ENCODE measurements around the gene TCF7L1.

Gene TCF7L1, protein sequence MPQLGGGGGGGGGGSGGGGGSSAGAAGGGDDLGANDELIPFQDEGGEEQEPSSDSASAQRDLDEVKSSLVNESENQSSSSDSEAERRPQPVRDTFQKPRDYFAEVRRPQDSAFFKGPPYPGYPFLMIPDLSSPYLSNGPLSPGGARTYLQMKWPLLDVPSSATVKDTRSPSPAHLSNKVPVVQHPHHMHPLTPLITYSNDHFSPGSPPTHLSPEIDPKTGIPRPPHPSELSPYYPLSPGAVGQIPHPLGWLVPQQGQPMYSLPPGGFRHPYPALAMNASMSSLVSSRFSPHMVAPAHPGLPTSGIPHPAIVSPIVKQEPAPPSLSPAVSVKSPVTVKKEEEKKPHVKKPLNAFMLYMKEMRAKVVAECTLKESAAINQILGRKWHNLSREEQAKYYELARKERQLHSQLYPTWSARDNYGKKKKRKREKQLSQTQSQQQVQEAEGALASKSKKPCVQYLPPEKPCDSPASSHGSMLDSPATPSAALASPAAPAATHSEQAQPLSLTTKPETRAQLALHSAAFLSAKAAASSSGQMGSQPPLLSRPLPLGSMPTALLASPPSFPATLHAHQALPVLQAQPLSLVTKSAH

DNA sequence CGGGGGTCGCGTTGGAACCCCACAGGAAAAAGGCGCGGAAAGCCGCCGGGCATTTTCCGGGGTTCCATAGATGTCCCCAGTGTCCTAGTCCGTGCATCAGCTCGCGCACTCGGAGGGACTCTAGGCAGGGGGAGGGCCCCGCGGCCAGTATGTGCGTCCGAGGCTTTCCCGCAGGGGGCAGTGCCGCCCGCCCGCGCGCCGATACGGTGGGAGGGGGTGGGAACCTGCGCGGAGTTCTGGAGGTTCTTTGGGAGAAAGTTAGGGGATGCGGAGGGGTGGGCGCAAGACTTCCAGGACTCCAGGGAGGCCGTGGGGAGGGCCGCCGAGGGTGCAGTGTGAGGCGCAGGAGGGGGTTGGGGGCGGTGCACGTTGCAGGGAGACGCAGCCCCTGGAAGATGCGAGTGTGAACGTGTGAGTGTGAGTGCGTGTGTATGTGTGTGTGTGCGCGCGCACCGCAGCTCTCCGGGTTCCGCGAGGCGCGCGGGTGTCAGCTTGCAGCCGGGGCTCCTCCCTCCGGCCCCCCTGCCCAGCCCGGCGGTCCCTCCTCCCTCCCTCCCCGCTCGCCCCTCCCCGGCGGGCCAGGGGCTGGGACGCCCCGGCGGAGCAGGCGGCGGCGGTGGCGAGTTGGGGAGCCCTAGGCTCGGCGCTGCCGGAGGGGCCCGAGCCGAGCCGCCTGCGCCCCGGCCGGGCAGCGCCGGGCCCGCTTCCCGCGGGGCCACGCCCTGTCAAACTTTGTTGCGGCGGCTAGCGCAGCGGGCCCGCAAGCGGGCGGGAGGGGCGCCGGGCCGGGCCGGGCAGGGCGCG, at the start of gene TCF7L1:
TSS of gene TCF7L1 (plus strand) at position 559 of the 804 bp plus-strand sequence. CDS start 293 bp downstream, outside the sequence.
- H3K9me3 Mint-ChIP-seq, result no peaks in the 10 kb centered on the region
- H3K27ac Mint-ChIP-seq, result no peak within 1 kb of the TSS
- peak; percentile 67 for ATAC-seq
- H3K4me3 Mint-ChIP-seq, result peak within 1 kb of the TSS; percentile 79
- H3K27me3 Mint-ChIP-seq, result peaks cover 50% of the 10 kb centered on the region
- H3K36me3 Mint-ChIP-seq, result no peaks in the 10 kb centered on the region
- peaks cover 7% of the 10 kb centered on the region for H3K4me1 Mint-ChIP-seq

DNA sequence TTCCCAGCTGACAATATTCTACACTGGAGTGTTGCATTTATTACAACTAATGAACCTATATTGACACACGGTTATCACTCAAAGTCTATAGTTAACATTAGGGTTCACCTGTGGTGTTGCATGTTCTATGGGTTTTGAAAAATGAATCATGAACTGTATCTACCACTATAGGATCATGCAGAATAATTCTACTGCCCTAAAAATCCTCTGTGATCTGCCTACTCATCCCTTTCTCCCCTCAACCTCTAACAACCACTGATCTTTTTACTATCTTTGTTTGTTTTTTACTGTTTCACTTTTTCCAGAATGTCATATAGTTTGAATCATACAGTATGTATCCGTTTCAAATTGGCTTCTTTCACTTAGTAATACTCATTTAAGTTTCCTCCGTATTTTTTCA, 47.6 kb upstream of the TCF7L1 start:
- Mint-ChIP-seq H3K27me3 (peaks cover 37% of the 10 kb centered on the region), H3K4me1 (no peaks in the 10 kb centered on the region), H3K27ac (no peak overlapping the region), H3K36me3 (no peaks in the 10 kb centered on the region), H3K9me3 (peaks cover 5% of the 10 kb centered on the region), H3K4me3 (no peak overlapping the region)
- no peak for ATAC-seq

DNA sequence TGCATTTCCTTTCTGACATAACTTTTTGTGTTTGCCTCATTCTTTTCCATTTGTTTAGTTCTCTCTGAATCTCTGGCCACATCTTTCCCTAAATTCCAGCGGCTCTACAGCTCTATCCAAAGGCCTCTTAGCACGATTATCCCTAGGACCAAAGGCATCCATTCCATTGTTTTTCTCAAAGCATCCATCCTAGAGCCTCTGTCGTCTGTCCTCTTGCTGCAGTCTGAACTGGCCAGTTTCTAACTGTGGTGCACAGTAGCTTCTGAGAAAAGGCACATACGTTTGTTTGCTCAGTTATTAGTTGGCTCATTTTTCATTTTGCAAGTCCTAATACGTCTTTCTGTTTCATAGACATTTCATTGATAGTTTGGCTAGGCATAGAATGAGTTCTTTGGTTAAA, 45.7 kb upstream of the TCF7L1 start:
- Mint-ChIP-seq H3K4me3 (no peak overlapping the region), H3K27me3 (peaks cover 36% of the 10 kb centered on the region), H3K27ac (no peak overlapping the region), H3K4me1 (no peaks in the 10 kb centered on the region), H3K36me3 (no peaks in the 10 kb centered on the region), H3K9me3 (peaks cover 5% of the 10 kb centered on the region)
- ATAC-seq, result no peak

DNA sequence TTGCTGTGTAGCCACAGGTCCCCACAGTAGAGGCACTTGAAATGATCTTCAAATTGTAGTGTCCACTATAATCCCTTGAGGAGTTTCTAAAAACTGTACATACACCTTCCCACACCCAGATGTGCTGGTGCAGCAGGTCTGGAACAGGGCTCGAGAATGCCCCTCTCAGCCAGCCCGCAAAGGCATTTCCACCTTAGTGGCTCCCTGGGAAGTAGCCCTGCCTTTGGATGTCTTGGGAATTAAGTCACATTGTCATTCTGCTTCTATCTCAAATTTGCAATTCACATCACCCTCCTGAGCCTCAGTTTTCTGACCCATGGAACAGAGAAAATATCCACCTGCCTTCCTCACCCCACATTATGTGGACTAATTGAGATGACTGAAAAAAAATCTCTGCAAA, 44.3 kb upstream of the TCF7L1 start:
- Mint-ChIP-seq H3K9me3 (peaks cover 3% of the 10 kb centered on the region), H3K4me3 (no peak overlapping the region), H3K36me3 (no peaks in the 10 kb centered on the region), H3K27me3 (peaks cover 36% of the 10 kb centered on the region), H3K27ac (no peak overlapping the region), H3K4me1 (no peaks in the 10 kb centered on the region)
- ATAC-seq, result no peak

DNA sequence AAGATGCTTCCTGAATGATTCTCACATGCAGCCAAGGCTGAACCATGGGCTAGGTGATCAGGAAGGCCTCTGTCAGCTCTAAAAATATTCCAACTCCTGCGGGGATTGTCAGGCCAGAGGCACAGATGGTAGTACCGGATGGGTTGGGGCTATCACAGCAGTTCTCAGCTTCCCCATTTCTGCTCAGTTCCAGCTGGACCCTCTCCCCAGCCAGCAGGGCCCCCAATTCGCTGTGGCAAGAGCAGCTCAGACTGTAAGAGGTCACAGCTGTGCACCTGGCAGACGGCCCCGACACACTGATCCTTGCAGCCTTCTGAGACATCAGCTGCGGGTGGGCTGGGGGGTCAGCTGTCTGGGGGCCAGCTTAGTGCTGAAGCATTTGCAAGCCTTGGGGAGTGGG, 43.6 kb upstream of the TCF7L1 start:
- Mint-ChIP-seq H3K4me3 (no peak overlapping the region), H3K27me3 (peaks cover 30% of the 10 kb centered on the region), H3K36me3 (no peaks in the 10 kb centered on the region), H3K27ac (no peak overlapping the region), H3K4me1 (no peaks in the 10 kb centered on the region), H3K9me3 (no peaks in the 10 kb centered on the region)
- ATAC-seq, result no peak

DNA sequence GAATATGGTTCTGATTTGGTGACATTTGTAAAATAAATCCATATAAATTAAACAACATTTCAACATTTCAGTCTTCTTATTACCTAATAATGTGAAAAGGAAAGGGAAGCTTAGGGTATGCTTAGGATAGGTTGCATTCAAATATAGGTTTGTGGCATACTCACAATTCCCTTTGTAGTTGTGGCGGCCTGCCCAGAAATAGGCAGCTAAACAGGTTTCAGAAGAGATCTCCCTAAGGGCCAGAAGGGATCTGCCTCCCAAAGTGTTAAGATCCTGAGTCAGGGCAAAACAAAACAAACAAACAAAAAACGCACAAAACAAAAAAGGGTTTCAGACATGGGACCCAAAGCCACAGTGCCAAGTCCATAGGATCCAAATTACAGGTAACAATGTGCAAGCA, 41.4 kb upstream of the TCF7L1 start:
- no peaks in the 10 kb centered on the region for H3K9me3 Mint-ChIP-seq
- no peak overlapping the region for H3K27ac Mint-ChIP-seq
- no peaks in the 10 kb centered on the region for H3K36me3 Mint-ChIP-seq
- no peaks in the 10 kb centered on the region for H3K4me1 Mint-ChIP-seq
- H3K27me3 Mint-ChIP-seq, result peaks cover 39% of the 10 kb centered on the region
- no peak overlapping the region for H3K4me3 Mint-ChIP-seq
- no peak for ATAC-seq

DNA sequence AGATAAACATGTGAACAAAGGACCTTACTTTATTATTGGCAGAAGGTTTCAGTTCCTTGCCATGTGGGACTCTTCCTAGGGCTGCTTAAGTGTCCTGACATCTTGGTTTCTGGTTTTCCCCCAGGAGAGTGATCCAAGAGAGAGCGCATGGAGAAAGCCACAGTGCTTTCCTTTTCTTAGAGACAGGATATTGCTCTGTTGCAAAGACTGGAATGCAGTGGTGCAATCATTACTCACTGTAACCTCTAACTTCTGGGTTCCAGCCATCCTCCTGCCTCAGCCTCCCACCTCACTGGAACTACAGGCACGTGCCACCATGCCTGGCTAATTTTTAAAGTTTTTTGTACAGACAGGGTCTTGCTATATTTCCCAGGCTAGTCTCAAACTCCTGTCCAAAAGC, 38.1 kb upstream of the TCF7L1 start:
- Mint-ChIP-seq H3K27me3 (peaks cover 46% of the 10 kb centered on the region), H3K4me3 (no peak overlapping the region), H3K27ac (no peak overlapping the region), H3K4me1 (no peaks in the 10 kb centered on the region), H3K9me3 (no peaks in the 10 kb centered on the region), H3K36me3 (no peaks in the 10 kb centered on the region)
- no peak for ATAC-seq

DNA sequence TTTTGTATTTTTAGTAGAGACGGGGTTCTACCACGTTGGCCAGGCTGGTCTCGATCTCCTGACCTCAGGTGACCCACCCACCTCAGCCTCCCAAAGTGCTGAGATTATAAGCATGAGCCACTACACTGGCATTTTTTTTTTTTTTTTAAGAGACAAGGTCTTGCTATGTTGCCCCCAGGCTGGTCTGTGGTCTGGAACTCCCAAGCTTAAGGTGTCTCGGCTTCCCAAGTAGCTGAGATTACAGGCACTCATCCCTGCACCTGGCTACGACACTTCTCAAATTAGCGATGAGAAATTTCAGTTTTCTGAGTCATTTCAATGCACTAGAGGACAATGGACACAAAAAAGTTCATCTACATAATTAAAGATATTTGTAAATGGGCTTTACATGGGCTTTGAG, 36.6 kb upstream of the TCF7L1 start:
- no peak overlapping the region for H3K27ac Mint-ChIP-seq
- H3K27me3 Mint-ChIP-seq, result peaks cover 33% of the 10 kb centered on the region
- H3K4me3 Mint-ChIP-seq, result no peak overlapping the region
- H3K9me3 Mint-ChIP-seq, result no peaks in the 10 kb centered on the region
- ATAC-seq, result no peak
- H3K36me3 Mint-ChIP-seq, result no peaks in the 10 kb centered on the region
- no peaks in the 10 kb centered on the region for H3K4me1 Mint-ChIP-seq

DNA sequence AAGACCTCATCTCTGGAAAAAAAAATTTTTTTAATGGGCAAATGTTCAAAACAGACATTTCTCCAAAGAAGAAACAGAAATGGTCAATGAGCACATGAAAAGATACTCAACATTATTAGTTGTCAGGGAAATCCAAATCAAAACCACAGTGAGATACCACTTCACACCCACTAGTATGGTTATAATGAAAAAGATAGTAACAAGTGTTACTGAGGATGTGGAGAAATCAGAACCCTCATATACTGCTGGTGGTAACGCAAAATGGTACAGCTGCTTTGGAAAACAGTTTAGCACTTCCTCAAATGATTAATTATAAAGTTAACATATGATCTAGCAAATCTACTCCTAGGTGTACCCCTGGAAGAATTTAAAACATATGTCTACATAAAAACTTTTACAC, 29.0 kb upstream of the TCF7L1 start:
- no peaks in the 10 kb centered on the region for H3K36me3 Mint-ChIP-seq

DNA sequence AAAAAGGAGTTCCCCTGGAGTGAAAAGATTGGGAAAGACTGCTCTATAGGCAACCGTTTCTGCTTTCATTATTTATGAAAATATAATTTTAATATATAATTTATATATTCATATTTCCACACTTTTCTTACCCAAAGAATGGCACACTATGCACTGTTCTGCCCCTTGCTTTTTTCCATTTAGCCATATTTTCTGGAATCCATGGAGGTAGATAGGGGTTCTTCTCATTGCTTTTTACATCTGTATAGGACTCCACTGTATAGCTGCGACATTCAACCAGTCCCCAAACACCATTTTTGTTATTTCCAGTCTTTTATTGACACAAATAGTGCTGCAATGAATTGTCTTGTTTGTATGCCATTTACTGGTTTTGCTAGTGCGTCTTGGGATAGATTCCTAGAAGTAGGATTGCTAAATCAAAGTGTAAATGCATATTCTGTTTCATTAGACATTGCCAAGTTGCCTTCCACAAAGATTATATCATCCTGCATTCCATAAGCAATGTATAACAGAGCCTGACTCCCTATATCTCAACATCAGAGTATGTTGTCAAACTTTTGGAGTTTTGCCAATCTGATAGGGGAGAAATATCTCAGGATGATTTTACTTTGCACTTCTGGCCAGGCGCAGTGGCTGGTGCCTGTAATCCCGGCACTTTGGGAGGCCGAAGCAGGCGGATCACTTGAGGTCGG, 26.6 kb upstream of the TCF7L1 start:
- Mint-ChIP-seq H3K9me3 (no peaks in the 10 kb centered on the region), H3K27me3 (no peaks in the 10 kb centered on the region), H3K4me1 (no peaks in the 10 kb centered on the region), H3K27ac (no peak overlapping the region), H3K36me3 (no peaks in the 10 kb centered on the region), H3K4me3 (no peak overlapping the region)
- no peak for ATAC-seq

More for the DNA sequence above, 29.0 kb upstream of the TCF7L1 start:
- Mint-ChIP-seq H3K9me3 (no peaks in the 10 kb centered on the region), H3K4me3 (no peak overlapping the region), H3K27ac (no peak overlapping the region), H3K27me3 (peaks cover 3% of the 10 kb centered on the region), H3K4me1 (no peaks in the 10 kb centered on the region)
- ATAC-seq, result no peak

DNA sequence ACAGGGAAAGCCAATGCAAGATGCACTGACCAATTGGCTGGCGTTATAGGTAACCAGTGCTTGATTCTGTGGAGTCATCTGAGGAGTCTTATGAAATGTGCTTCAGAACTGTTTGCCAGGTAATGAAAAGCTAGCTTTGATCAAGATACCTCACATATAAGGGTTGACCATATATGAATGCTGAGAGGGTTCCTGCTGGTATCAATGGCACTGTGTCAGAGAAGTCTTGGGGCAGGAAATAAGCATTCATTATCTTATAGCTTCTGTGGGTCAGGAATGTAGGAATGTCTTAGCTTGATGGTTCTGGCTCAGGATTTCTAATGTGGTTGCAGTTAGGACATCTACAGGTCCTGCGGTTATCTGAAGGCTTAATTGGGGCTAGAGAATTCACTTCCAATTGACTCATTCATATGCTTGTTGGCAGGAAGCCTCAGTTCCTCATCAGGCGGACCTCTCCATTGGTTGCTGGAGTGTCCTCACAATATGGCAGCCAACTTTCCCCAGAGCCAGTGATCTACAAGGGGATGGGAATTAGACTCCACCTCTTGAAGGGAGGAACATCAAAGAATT, 22.1 kb upstream of the TCF7L1 start:
- H3K4me3 Mint-ChIP-seq, result no peak overlapping the region

DNA sequence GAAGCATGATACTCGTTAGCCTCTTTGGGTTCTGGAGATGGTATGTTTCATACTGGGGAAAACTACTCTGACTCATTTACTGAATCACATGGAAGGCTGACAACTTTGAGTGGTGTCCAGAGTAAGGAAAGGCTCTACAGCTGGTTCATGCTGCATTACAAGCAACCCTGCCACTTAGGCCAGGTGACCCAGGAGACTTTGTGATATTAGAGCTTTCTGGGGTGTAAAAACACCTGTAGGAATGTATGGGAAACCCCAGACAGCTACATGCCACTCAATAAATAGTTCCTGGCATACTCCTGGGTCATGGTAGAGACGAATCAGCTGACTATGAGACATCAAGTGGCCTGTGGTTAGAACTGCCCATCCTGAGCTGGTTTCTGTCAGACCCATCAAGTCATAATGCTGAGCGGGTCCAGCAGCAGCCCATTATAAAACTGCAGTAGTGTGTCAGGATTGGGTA, 21.3 kb upstream of the TCF7L1 start:
- Mint-ChIP-seq H3K36me3 (no peaks in the 10 kb centered on the region), H3K9me3 (no peaks in the 10 kb centered on the region), H3K4me1 (no peaks in the 10 kb centered on the region), H3K4me3 (no peak overlapping the region), H3K27me3 (peaks cover 13% of the 10 kb centered on the region), H3K27ac (no peak overlapping the region)
- no peak for ATAC-seq

More for the DNA sequence above, 22.1 kb upstream of the TCF7L1 start:
- ATAC-seq, result no peak
- Mint-ChIP-seq H3K9me3 (no peaks in the 10 kb centered on the region), H3K36me3 (no peaks in the 10 kb centered on the region), H3K27ac (no peak overlapping the region), H3K4me1 (no peaks in the 10 kb centered on the region), H3K27me3 (peaks cover 13% of the 10 kb centered on the region)

DNA sequence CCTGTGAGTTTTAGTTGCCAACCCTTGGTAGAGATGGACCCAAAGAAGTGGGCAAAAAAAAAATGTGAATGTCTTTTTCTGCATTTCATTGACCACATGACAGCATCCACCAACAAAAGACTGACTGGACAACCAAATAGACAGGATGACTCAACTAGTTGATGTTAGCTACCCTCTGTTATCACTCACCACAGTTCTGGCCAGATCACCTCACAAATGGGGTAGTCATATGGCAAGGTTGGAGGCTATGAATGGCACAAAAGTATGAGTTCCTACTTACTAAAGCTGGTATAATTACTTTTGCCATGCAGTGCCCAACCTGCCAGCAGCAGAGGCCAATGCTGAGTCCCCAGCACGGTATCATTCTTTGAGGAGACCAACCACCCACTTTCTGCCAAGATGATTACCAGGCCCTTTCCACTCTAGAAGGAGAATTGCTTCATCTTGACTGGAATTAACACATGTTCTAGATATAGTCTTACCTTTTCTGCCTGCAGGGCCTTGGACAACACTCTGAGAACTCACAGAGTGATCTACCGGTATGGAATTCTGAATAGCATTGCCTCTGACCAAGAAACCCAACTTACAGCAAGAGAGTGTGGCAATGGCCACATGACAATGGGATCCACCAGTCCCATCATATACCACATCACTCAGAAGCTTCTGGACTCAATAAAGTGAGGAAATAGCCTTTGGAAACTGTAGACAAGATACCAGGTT, 20.1 kb upstream of the TCF7L1 start:
- Mint-ChIP-seq H3K27ac (no peak overlapping the region), H3K4me1 (no peaks in the 10 kb centered on the region), H3K4me3 (no peak overlapping the region), H3K36me3 (no peaks in the 10 kb centered on the region), H3K27me3 (peaks cover 13% of the 10 kb centered on the region), H3K9me3 (no peaks in the 10 kb centered on the region)
- no peak for ATAC-seq

DNA sequence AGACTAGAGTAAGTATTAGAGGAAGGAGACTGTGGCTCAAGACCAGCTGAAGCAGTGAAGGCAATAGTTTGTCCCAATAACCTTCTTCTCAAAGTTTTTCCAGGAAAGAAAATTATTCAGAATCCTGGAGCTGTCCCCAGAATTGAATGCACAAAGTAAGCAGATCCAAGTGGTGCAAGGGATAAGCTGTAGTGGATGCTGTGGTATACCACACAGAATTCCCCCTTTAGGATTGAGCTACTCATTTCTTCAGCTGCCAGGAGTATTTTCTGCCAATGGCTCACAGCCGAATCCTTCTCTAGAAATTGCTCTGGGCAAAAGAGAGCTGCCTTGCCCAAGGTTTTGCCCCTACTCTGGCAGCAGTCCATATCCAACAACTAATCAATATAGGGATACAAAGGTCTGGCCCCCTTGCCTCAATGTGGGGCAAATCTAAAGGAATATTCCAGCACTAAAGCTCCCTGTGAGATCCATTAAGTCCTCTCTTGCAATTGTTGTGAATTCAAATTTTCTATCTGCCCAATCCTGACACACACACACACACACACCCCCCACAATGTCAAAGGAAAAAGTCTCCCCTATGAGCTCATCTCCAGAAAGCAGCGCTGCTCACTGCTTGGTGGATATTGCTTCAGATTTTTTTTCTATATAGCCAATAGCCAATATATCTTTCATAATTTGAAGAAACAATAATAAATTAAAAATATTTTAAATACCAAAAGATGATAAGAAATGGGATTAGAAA, 18.4 kb upstream of the TCF7L1 start:
- H3K27ac Mint-ChIP-seq, result no peak overlapping the region
- no peak for ATAC-seq
- H3K4me1 Mint-ChIP-seq, result no peaks in the 10 kb centered on the region
- no peaks in the 10 kb centered on the region for H3K36me3 Mint-ChIP-seq
- H3K27me3 Mint-ChIP-seq, result peaks cover 13% of the 10 kb centered on the region
- no peak overlapping the region for H3K4me3 Mint-ChIP-seq
- no peaks in the 10 kb centered on the region for H3K9me3 Mint-ChIP-seq

Data from stimulated activated memory B cell treated with anti-CD40 and anti-IgM and Interleukin-4, amounts not matched to agents 10 μg/mL and 1 μg/mL and 100 μg/mL, for 72 hours (primary cell).